Activated CD8-positive, alpha-beta memory T cell treated with anti-CD3 and anti-CD28 coated beads, Interleukin-2, amount 50 U/mL, for 1 hour (primary cell): Measurements from ENCODE around the gene TATDN3.
"Not testable (repeated sequence)": the region's sequence is repeated elsewhere in the genome, so short reads cannot be mapped to it uniquely, and the experiment has no call there.

Experiments
- DNase-seq: peaks from one replicate; pipeline ENCODE4 v3.0.0-alpha.2; 2020; ENCODE audit errors: extremely low read depth

Gene TATDN3

GRCh38 chr1:212791676-212792395, at the start of gene TATDN3, which contains the start of gene NSL1:
Gene TATDN3 (plus strand): TSS chr1:212791894. CDS start chr1:212791922, 28 bp downstream.
Gene NSL1 (minus strand): TSS chr1:212791777. CDS start chr1:212791763, 14 bp downstream.
- peak; percentile 68 for DNase-seq

GRCh38 chr1:212743901-212744475, 47.7 kb upstream of the TATDN3 start:
- DNase-seq: no peak

- DNase-seq: no peak
These were observed 46.4 kb upstream of the TATDN3 start for GRCh38 chr1:212745303-212745702.

GRCh38 chr1:212746546-212746945, 45.1 kb upstream of the TATDN3 start:
- no peak for DNase-seq

- no peak for DNase-seq
These were observed 41.7 kb upstream of the TATDN3 start for GRCh38 chr1:212749821-212750535.

- DNase-seq: no peak
These were observed 39.3 kb upstream of the TATDN3 start for GRCh38 chr1:212752252-212752933.

- no peak for DNase-seq
These were observed 38.7 kb upstream of the TATDN3 start for GRCh38 chr1:212752934-212753497.

GRCh38 chr1:212753749-212754148, 37.9 kb upstream of the TATDN3 start:
- DNase-seq: no peak

GRCh38 chr1:212754193-212754592, 37.5 kb upstream of the TATDN3 start:
- DNase-seq: no peak

- DNase-seq: no peak
These were observed 37.0 kb upstream of the TATDN3 start for GRCh38 chr1:212754680-212755079.

GRCh38 chr1:212759683-212760082, 32.0 kb upstream of the TATDN3 start:
- no peak for DNase-seq

GRCh38 chr1:212760126-212760823, 31.4 kb upstream of the TATDN3 start:
- peak; percentile 16 for DNase-seq

- no peak for DNase-seq
These were observed 29.5 kb upstream of the TATDN3 start for GRCh38 chr1:212762234-212762633.

GRCh38 chr1:212762839-212763238, 28.9 kb upstream of the TATDN3 start:
- no peak for DNase-seq

- not testable (repeated sequence) for DNase-seq
These were observed 26.9 kb upstream of the TATDN3 start for GRCh38 chr1:212764718-212765281.

- not testable (repeated sequence) for DNase-seq
These were observed 24.9 kb upstream of the TATDN3 start for GRCh38 chr1:212766825-212767224.

GRCh38 chr1:212769459-212770167, 22.1 kb upstream of the TATDN3 start:
- no peak for DNase-seq

- DNase-seq: no peak
These were observed 20.4 kb upstream of the TATDN3 start for GRCh38 chr1:212771341-212771740.

GRCh38 chr1:212773011-212773410, 18.7 kb upstream of the TATDN3 start:
- no peak for DNase-seq

GRCh38 chr1:212774584-212774983, 17.1 kb upstream of the TATDN3 start:
- no peak for DNase-seq
